Vagina (tissue), 2 donors: ENCODE results near the gene PATJ.

Experiments used
- CTCF ChIP-seq, 3 experiments: fragments of 450-650 bp in 2 of 3; fragments of 200-600 bp in 1 of 3; sonication (generic) in 1 of 3; IDR thresholded peaks; one replicate each; pipeline ENCODE4 v1.5.1; 2017 to 2019; ENCODE audit warnings: antibody characterized with exemption in 3 of 3, mild to moderate bottlenecking in 2 of 3, moderate library complexity in 2 of 3
- POLR2A ChIP-seq, 2 donors: fragments of 450-650 bp; IDR thresholded peaks; one replicate each; pipeline ENCODE4 v1.6.1; 2017; ENCODE audit warnings: antibody characterized with exemption in 2 of 2, mild to moderate bottlenecking in 2 of 2, moderate library complexity in 2 of 2
- POLR2AphosphoS5 ChIP-seq, 2 donors: sonication (generic); formaldehyde crosslinking; IDR thresholded peaks; one replicate each; pipeline ENCODE4 v1.9.0; 2017; ENCODE audit warnings: antibody characterized with exemption in 2 of 2, mild to moderate bottlenecking in 2 of 2, low read depth in 1 of 2; ENCODE audit not compliant: insufficient read depth in 1 of 2

- TF ChIP-seq CTCF (IDR thresholded peaks at IDR 0.05) = no peak
- no peak for TF ChIP-seq POLR2AphosphoS5 (IDR thresholded peaks at IDR 0.05; ENCODE audit: insufficient read depth in 1 of 2, low read depth in 1 of 2)
- no peak for TF ChIP-seq POLR2A (IDR thresholded peaks at IDR 0.05)
Observed at GRCh38 chr1:62176597-62177312, 434.5 kb downstream of the PATJ start.
